Dedifferentiated amniotic fluid mesenchymal stem cell (primary cell): ENCODE data around the gene RAC3.

Experiments
- DNase-seq: peaks from one replicate; pipeline ENCODE4 v3.0.0-alpha.2; 2016; ENCODE audit errors: extremely low spot score

The RAC3 gene

DNA sequence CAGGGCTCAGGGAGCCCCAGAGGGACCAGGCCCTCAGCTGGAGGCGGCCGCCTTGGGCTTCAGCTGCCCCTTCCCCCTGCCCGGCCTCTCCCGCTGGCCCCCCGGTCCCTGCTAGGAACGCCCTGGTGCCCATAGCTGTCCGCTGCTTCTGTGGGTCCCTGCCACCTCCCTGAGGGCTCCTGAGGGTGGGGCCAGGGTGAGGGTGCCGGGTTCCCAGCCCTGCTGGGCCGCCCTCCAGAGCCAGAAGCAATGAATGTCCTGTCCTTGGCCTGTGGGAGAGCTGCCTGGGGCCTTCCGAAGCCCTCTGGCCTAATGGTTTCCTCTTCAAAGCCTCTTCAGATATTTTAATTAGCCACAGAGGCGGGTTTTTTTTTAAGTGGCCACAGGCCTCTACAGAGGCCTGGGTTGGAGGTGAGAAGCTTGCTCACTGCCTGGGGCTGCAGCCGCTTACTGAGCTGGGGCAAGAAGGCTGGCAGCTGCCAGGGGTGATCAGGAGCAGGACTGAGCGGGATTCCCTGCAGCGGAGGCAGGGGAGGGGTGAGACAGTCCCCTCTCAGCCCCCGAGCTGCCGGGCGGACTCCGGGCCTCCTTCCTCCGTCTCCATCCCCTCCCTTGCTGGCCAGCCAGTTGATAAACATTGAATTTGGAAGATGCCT is 18.7 kb upstream of the RAC3 start:
- DNase-seq, result no peak

- DNase-seq, result no peak
Observed at GRCh38 chr17:82013341-82013740, 18.1 kb upstream of the RAC3 start.

DNA sequence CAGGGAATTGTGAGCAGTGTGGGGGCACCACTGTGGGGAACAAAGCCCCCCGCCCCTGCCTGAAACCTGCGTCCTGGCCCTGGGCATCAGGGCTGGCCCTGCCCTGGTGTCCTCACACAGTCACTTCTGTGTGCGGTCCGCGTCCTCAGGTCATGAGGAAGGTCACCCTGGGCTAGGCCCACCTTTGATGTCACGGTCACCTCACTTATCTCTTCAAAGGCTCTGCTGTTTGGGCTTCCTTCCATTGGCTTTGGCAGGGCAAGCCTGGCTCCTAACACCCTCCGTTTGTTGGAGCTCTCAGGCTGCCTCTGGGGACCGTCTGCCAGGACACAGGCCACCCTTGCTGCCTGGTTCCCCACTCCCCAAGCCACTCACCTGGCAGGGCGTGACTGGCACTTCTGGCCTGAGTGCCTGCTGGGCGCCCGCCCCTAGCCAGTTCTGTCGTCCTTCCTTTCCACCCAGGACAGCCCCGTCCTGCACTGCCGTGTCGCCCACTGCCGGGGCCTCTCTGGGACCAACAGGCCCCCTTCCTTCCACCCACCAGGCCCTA is 17.6 kb upstream of the RAC3 start:
- no peak for DNase-seq

- no peak for DNase-seq
Observed at GRCh38 chr17:82014432-82014831, 17.0 kb upstream of the RAC3 start.

DNA sequence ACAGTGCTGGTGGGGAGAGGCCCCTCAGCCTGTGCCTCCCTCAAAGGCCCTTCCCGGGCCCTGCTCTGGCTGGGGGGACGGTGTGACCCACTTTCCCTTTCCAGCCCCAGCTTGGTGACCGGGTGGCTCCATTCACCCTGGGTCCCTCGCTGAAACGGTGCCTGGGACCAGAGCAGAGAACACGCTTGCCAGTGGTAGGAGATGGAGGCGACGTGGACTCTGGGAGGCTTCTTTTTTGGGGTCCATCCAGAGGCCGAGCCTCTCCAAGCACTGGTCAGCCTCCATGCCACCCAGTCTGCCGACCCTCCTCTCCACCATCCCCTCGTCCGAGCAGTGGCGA is 16.5 kb upstream of the RAC3 start:
- DNase-seq, result no peak

DNA sequence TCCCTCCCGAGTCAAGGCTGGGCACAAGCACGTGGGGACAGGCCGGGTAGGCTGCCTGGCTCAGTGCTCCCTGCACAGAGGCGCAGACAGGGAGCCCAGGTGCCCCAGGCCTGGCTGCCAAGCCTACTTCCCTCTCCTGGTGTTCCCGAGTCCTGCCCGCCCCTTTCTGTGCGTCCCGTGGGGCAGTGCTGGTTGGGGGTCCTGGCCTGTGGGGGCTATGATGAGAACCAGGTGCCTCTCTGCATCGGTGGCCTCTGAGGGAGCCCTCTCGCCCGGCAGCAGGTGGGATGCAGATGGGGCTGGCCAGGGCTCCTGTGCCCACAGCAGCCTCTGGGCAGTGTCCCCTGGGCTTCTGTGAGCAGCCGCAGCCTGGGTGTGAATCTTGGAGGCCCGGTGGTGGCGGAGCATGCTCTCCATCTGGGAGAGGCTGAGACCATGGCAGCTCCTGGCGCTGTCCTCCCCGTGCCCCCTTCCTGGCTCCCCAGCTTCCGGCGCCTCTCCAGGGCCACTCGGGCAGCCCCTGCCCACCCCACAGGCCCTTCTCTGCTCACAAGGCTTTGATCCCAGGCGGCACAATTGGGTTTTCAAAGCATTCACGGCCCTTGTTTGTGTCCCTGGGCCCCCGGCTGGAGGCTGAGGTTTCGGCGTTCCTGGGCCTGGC is 16.0 kb upstream of the RAC3 start:
- no peak for DNase-seq

GRCh38 chr17:82016061-82016874 is 15.2 kb upstream of the RAC3 start:
- DNase-seq, result no peak

DNA sequence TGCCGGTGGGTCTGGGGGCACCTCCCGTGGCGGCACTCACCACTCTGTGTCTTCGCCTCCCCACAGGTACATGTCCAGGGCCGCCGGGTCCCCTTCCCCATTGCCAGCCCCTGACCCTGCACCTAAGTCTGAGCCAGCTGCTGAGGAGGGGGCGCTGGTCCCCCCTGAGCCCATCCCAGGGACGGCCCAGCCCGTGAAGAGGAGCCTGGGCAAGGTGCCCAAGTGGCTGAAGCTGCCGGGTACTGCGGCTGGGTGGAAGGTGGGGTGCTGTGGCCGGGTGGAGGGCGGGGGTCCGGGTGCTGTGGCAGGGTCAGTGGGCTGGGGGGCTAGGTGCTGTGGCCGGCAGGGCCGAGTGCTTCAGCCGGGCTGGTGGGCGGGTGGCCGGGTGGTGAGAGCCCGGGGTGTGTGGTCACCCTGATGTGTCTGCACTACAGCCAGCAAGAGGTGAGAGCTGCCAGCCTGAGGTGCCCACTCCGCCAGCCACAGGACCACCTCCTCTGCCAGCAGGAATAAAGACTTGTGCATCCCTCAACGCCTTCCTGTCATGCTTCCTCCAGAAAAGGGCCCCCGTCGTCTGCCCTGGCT is 14.5 kb upstream of the RAC3 start:
- DNase-seq, result no peak

DNA sequence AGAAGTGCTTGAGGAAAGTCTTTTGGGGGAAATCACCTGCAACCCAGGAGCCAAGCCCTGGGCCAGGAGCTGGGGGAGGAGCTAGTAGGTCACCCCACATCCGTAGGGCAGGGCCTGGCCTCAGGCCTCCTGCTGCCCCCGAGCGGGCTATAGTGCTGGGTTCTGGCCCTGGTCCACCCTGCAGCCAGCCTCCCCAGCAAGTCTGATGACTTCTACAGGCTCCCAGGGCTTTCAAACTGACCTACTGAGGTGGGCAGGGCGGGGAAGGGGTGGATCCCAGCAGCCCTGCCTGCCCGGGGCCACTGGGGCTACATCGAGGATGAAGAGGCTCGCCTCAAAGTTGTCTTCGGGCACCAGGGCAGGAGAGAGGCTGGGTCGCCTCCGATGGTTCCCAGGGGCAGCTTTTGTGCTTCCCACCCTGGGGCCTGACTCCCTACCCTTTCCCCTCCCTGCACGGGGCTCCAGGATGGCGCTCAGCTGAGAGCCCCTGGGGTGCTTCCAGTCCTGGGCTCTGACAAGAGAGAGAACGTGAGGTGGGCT is 13.8 kb upstream of the RAC3 start:
- no peak for DNase-seq

- DNase-seq, result no peak
Observed at GRCh38 chr17:82018152-82018988, 13.1 kb upstream of the RAC3 start.

- no peak for DNase-seq
Observed at GRCh38 chr17:82018989-82019689, 12.3 kb upstream of the RAC3 start.

- peak; percentile 16 for DNase-seq
Observed at GRCh38 chr17:82019690-82020571, 11.5 kb upstream of the RAC3 start.

- DNase-seq, result no peak
Observed at GRCh38 chr17:82020572-82021106, 10.8 kb upstream of the RAC3 start.

- peak; percentile 63 for DNase-seq
Observed at GRCh38 chr17:82021107-82021899, 10.2 kb upstream of the RAC3 start.

- no peak for DNase-seq
Observed at GRCh38 chr17:82021900-82022309, 9.6 kb upstream of the RAC3 start.

DNA sequence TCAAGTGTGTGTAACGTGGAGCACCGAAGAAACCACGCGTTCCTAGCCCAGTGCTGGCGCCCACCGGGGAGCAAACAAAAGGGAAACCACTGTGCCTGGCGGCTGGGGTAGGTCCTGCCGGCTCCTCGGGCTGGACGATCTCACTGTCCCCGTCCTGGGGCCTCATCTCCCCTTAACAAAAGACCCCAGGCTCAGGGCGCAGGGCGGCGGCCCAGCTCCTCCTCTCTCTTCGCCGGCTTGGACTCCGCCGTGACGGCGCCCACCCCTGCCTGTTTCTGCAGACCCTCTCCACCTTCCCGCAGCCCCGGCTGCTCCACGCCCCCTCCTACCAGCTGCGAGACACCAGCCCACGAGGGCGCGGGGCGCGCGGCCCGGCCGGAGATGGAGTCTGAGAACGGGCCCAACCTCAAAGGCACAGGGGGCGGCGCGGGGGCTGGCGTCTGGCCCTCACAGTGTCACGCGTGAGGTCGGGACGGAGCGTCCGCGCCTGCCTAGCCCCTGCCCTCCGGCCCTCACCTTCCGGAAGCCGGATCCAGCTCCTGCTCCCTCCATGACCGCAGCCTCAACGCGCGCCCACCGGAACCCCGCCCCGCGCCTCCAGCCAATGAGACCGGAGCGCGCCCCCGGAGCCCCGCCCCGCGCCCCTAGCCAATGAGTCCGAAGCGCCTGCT is 9.0 kb upstream of the RAC3 start, which contains the start of gene CENPX:
TSS of gene CENPX (minus strand) at position 569 of the 671 bp plus-strand sequence. CDS start at position 552, 17 bp downstream.
- no peak for DNase-seq

- peak; percentile 99 for DNase-seq
Observed at GRCh38 chr17:82022981-82023446, 8.5 kb upstream of the RAC3 start, which contains the start of gene LRRC45. TSS of gene LRRC45 (plus strand) at chr17:82023305. CDS start at chr17:82023644, 339 bp downstream.
